Iris pigment epithelial cell (primary cell): ENCODE measurements around the gene SLC9A2.

Experiments used
- DNase-seq: peaks from one replicate; pipeline ENCODE4 v3.0.0-alpha.2; 2011; ENCODE audit warnings: low read depth

The SLC9A2 gene

DNA sequence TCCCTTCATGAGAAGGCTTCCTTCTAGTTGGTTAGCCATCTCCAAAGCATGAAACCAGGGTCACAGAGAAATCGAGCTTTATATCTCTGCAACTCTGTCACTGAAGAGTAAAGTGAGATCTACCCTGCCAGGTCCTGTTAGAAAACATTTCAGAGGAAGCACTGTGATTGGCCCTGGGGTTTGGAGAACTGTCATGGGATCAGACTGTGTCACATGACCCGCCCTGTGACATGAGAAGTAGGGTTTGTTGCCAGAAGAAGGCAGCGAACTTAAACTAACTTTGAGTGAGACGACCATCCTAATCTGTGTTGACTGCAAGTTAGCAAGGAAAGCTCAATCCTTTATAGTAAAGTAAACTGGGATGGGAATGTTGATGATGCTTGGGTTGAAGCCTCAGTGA, 55.5 kb downstream of the SLC9A2 start:
- no peak for DNase-seq

DNA sequence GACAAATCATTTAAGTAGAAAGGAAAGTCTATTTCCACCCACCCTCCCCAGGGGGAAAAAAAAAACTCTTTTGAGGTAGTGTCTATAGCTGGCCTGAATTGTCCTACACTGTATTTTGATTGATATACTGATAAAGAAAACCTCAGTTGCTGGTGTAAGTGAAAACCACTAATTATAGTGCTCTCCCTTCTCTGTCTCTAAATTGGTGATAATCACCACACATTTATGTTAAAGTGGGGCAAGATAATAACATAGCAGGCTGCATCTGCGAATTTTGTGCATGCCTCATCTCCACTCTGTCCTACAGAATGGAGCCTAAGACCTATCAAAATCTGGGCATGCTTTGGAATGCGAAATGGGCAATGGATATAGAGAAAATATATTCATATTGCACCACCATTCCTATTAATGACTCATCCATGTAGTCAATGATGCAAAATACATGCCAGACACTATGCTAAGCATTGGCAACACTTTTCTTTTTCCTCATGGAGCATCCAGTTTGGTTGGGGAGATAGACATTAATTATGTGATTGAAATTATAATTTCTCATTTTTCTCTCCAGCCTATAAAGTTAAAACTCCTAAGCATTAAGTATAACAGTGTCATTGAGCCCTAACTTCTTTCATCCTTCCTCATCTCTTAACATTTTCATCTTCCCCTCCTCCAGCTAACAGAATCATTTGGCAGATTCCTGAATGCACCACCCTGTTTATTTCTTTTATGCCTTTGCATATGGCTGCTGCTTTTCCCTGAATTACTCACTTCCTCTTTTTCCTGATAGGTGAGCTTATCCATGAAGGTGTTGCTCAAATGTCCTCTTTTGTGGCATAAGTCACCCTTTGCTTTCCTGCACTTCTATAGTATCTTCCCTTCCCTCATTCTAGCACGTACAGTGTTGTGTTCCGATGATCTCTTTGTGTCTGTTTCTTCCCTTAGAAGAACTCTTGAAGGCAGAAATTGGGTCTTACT, 58.2 kb downstream of the SLC9A2 start:
- DNase-seq, result no peak

- DNase-seq, result no peak
These were observed 59.1 kb downstream of the SLC9A2 start for GRCh38 chr2:102678442-102678841.

- no peak for DNase-seq
These were observed 67.4 kb downstream of the SLC9A2 start for GRCh38 chr2:102686479-102687439.

- DNase-seq, result no peak
These were observed 70.7 kb downstream of the SLC9A2 start for GRCh38 chr2:102690012-102690411.

DNA sequence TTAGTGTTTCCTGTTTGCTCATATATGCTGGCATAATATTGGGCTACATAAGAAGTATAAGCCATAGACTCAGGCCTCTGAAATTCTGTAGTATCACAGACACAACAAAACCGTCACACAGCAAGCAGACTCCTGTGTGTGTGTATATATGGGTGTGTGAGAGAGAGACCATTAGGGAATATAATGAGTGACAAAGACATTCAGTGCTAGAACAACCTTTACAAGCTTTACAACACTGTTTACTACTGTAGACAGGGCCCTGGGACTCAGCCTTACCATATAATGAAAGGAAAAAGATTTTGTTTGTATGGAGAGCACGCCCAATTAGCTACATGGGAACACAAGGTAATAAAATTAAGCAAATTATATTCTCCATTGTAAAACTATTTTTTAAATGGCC, 77.1 kb downstream of the SLC9A2 start:
- DNase-seq, result no peak

GRCh38 chr2:102698369-102699111, 79.2 kb downstream of the SLC9A2 start:
- DNase-seq, result no peak

DNA sequence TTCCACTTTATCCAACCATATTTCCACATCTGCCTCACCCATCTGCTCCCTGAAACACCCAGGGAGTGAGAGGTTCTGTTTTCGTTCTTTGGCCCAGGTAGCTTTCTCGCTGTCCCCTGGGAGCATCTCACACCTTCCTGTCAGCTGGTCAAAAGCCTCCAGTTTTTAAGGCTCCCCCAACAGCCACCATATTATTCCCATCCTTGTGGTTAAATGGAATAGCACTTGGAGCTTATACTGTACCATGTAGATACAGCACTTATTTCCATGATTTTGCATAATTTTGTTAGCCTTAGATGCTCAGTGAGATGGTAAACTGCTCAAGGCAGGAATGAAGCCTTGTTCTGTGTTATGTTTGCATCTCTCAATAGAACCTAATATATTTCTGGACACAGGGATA, 84.0 kb downstream of the SLC9A2 start:
- no peak for DNase-seq

DNA sequence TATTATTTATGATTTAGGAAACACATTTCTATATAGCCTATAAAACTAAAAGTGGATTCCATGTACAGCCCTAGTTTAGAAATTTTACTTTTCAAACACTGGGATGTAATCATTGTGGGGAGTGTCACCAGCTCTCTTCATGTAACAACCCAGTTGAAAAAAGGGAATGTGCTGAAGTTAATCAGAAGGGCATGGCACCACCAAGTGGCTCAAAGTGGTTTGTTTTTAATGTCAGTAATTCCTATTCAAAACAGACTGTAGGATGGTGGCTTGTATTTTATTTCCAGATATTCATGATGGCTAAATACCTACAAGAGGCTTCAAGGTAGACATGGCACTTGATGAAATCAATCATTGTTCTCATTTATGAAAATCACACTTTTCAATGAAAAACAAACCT, 84.4 kb downstream of the SLC9A2 start:
- peak; percentile 19 for DNase-seq

- DNase-seq, result no peak
These were observed 85.2 kb downstream of the SLC9A2 start for GRCh38 chr2:102704531-102704930.

- no peak for DNase-seq
These were observed 88.7 kb downstream of the SLC9A2 start for GRCh38 chr2:102707796-102708695.

DNA sequence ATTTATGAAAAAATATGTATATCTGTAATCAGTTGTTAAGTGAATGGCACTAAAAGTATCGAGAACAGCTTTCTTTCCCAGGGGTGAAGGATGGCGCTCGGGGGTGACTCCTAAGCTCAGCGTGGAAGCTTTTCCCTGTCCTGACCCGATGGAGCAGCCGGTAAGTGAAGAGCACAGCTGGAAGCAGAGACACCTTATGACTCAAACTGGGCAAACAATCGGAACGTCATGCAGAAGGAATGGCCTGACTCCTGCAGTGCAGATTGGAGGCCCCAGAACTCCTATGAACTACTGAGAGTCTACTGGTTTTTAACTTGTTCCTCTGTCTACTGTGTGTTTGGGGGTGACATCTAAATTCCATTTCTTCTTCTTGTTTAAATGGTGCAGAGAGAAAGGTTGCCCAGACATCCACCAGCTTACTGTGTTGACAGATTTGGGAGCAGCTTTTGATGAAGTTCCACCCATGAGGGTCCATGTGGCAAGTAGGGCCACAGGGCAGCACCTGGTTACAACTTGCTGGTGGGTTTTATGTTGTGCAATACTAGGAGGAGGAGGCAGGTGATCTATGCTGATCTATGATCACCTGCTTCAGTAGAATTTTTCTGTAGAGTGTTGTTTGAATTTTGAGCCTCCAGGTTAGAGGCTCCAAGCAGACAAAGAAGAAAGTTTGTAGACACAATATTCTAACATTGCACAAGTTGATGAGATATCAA, 89.7 kb downstream of the SLC9A2 start:
- peak; percentile 45 for DNase-seq

- DNase-seq, result peak; percentile 49
These were observed 98.1 kb downstream of the SLC9A2 start for GRCh38 chr2:102717308-102718018.

- no peak for DNase-seq
These were observed 99.3 kb downstream of the SLC9A2 start for GRCh38 chr2:102718387-102719316.

DNA sequence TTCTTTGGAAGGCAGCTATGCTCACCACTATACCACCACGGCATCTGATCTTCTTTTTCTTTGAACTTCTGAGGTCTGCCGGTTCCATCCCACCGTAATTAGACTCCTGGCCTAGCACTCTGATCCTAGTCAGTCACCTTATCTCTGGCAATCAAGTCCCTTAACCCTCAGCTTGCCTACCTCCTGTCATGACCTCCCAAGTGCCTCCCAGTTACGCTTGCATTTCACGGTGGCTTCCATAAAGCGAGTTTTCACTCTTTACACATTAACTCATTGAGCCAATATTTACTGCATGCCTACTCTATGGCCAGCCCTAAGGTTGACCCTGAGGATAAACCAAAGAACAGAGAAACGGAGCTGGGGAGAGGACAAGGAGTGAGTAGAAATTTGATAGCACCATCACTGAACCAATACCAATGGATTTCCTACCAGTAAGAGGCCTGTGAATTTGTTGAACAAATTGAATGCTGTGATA, 104.7 kb downstream of the SLC9A2 start:
- no peak for DNase-seq

DNA sequence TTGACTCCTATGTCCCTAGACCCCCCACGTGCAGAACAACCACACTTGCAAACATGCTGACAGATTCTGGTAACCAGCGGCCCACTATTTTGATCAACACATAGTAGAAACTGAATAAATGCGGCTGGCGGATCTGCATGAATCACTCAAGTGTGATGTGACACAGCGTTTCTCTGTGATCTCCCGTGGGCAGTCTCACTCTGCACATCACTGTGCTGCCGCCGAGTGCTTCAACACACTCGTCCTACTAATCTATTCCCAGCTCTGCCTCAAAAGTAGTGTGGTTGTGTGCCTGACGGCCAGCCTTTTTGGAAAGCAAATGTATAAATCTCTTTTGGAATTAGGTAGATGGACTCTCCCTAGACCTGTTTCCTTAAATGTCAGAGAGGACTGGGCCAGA, 105.2 kb downstream of the SLC9A2 start:
- DNase-seq, result no peak

DNA sequence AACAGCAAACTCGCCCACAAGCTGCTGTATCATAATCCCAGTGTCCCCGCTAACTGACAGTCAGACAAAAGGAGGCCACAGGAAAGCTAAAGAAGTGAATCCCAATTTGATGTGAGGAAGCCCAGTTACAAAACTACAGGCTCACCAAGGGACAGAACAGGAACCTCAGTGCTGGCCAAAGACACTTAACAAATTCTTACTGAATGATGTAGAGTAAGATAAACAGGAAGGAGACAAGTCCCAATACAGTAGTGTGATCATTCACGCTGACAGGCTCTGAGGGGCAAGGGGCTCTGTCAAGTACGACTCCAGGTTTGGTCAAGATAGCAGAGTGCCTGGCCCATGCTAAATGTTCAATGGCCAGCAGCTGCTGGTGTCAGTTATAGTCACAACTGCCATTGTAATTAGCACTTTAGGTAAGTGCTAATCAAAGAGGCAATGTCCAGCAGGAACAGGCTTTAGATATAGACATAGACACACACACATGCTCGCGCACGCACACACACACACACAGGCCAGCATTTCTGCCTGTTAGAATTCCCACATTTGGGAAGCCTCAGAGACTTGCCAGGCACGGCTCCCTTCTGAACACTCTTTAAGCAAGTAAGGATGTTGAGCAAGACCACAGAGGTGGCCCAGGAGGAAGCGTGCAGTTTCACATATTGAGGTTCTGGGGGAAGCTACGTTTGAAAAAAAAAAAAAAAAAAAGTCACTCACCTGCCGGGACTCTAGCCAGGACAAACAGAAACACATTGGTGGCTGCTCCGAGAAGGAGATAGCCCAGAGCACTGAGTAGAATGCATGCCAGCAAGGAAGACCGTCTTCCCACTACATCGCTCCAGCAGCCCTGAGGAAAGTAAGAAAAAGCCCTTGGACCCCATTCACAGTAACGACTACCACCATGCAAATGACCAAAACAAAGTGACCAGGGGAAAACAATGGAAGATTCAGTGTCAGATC, 107.1 kb downstream of the SLC9A2 start:
- no peak for DNase-seq
